Kidney glomerular epithelial cell (primary cell): ENCODE results near the gene TRDMT1.
A peak's percentile ranks its signal among the peaks of the same experiment; 100 is the strongest.

ENCODE experiments used
- DNase-seq: peaks from one replicate; lab custom pipeline; 2025; lab: John Stamatoyannopoulos, UW

Gene TRDMT1

GRCh38 chr10:17176091-17176490, 25.4 kb downstream of the TRDMT1 start:
- DNase-seq, result no peak

- DNase-seq, result no peak
Measured at GRCh38 chr10:17175551-17175950, 25.9 kb downstream of the TRDMT1 start.

- DNase-seq, result peak; percentile 30
Measured at GRCh38 chr10:17174626-17175025, 26.8 kb downstream of the TRDMT1 start.

- no peak for DNase-seq
Measured at GRCh38 chr10:17171141-17171641, 30.3 kb downstream of the TRDMT1 start.

DNA sequence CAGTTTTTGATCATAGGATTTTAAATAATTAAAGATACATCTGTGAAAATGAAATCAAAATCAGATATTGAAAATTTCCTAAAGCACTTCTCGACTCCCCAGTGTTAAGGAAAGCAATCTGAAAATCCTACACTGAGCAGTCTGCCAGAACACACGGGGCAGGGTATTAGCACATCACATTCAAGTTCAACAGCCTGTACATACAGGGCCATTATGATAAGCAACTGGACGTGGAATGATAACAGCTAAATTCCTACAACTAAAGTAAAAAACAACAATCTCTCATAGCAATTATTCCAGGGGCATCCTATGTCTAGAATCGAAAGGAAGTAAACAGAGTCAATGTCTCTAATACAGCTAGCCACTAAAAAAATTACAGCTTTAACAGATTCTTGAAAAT, 31.7 kb downstream of the TRDMT1 start:
- DNase-seq, result no peak

DNA sequence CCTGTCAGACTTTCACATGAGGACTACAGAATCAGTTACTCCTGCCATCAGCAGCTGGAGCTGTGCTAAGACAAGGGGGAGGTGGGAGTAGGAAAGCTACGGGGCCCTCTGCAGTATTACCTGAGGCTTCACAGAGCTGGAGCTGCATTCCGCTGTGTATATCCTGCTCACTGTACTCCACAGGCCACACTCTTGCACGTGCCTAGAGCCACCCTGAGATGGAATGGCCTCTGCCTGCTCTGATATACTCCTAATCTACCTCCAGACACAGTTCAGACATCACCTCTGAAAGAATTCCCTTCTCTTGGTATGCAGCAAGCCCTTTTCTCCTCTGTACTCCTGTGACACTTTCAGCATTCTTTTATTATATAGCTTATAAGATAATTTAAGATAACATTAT, 34.8 kb downstream of the TRDMT1 start:
- DNase-seq, result no peak

GRCh38 chr10:17162828-17163227, 38.6 kb downstream of the TRDMT1 start:
- no peak for DNase-seq

DNA sequence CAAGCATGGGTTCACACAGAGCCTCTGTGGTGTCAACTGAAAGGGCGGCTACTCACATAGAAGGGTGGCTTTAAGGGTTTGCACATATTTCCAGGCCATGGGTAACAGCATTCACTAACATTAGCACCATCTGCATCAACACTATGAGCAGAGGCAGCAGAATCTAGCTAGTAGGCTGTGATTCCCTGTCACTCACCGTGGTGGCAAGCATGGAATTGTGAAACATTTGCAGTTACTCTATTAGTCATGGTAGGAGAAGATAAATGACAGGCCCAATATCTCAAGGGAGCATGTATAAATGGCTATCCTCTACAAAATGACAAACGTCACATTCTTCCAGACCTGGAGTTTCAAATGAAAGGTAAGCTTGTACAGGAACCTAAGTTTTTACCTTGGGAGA, 39.7 kb downstream of the TRDMT1 start:
- no peak for DNase-seq

DNA sequence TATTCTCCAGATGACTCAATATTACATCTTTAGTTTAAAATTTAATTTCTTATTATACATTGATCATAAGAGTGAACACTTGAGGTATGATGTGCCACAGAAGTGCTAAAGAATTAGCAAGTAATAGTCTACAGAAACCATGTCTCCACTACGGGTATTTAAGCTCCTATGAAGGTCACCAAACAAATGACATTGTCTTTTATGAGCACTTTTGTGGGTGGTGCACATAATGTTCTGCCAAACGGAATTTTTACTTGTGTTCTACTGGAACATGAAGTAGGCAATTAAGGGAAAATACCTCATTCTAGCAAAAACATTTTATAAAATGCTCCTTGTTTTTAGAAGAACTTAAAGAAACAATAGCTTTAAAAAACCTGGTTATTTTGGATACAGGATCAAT, 44.4 kb downstream of the TRDMT1 start:
- no peak for DNase-seq

DNA sequence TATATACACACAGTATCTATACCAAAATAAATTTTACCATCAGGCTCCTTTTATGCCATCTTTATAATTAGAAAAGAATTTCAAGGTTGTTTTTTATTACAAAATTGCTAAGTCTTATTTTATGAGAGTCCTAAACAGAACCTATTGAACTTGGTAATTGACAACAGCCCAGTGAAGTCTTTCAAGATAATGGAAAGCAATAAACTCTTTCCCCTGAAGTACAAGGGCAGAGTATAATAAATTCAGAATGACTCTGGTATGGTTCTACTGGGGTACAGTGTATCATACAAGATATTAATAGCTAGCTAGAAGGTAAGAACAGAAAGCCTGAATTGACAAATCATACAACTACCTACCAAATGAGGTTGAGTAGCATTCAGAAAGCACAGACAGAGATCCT, 45.6 kb downstream of the TRDMT1 start:
- no peak for DNase-seq

GRCh38 chr10:17154116-17154515, 47.4 kb downstream of the TRDMT1 start:
- peak; percentile 45 for DNase-seq

DNA sequence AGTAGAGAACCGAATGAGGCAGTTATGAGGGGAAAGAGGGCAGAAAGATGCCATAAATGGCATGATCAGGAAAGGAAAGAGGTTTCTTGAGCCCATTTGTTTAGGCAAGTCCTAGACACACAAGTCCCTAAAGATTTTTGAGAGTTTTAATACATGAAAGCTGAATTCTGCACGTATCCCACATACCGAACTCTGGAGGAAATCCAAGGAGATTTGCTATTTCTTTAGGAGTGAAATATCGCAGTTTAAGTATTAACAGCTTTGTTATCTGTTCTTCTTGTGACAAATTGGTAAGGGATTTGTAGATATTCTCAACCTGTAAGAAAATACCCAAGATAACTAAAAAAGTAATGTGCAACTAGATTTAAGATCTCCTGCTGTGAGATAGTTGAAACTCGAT, 48.2 kb downstream of the TRDMT1 start:
- peak; percentile 53 for DNase-seq

- peak; percentile 72 for DNase-seq
Measured at GRCh38 chr10:17151716-17152115, 49.8 kb downstream of the TRDMT1 start.

GRCh38 chr10:17147884-17148489, 53.5 kb downstream of the TRDMT1 start:
- no peak for DNase-seq

GRCh38 chr10:17146892-17147291, 54.6 kb downstream of the TRDMT1 start:
- no peak for DNase-seq

DNA sequence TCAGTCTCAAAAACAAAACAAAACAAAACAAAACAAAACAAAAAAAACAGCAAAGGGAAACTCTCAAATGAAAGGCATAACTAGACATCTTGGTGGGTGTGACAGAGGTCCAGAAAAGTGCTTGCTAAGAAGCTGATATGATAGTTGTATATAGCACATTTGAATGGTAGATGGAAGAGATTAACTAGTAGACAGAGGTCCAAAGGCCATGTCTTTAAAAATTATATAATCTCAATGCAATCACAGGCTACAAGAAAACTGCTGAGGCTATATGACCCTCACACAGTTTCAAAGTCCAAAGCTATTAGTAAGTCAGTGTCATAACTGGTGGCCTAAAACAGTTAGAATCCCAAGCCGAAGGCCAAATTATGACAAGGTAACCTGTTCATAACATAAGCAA, 56.2 kb downstream of the TRDMT1 start:
- DNase-seq, result no peak

- no peak for DNase-seq
Measured at GRCh38 chr10:17144757-17145156, 56.7 kb downstream of the TRDMT1 start.

DNA sequence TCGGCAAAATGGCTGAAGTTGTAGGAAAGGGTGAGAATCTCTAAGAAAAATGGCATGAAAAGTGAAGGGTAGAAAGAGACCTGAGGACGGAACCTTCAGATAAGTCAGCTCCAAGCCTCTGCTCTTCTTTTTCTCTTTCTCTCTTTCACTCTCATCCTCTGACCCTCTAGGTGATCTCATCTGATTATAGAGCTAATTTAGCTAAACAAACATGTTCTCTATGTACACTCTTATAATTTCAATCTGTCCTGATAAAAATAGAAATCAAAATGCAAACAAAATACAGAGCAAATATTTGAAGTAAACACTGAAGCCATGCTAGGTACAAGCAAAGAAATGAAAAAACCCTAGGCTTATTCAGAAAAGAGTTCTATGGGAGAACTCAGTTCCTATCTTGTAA, 57.4 kb downstream of the TRDMT1 start:
- no peak for DNase-seq

DNA sequence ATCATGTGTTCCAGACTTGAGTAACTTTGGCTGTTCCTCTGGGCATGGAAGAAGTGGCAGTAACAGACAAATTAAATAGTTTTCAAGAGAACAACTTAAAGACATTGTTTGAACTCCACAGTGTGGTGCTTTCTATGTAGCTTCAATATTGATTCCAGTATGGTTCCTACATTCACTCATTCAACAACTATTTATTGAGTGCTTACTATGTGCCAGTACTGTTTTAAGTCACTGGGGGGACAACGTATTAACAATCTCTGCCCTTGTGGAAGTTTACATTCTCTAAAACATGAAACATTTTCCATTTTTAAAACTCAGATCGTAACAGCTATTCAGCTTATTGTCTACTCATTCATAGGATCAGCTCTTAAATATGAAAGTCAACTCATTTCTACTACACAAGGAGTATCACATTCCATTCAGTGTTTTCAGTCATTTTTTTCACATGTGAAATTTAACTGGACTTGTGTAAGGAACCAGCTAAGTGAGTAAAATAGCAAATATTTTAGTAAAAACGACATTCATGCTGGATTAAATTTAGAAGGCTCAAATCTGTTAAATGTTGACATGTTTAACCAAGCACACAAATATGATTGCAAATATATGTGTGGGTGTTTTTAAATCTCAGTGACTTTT, 58.3 kb downstream of the TRDMT1 start:
- no peak for DNase-seq

GRCh38 chr10:17141504-17142229, 59.8 kb downstream of the TRDMT1 start:
- DNase-seq, result no peak

- no peak for DNase-seq
Measured at GRCh38 chr10:17140386-17140761, 61.1 kb downstream of the TRDMT1 start.

- DNase-seq, result peak; percentile 44
Measured at GRCh38 chr10:17138460-17139042, 62.9 kb downstream of the TRDMT1 start.

GRCh38 chr10:17134737-17135260, 66.7 kb downstream of the TRDMT1 start:
- no peak for DNase-seq
